Measurements from ENCODE around the gene BCAS3. TPM values are rescaled to one million over a fixed set of nuclear protein-coding genes. Genes with fewer than 3 reads are reported as not detected.

Gene BCAS3
- total RNA-seq, 1 donor from 2014 or later: 44.8 TPM

- no peak for DNase-seq
- Mint-ChIP-seq H3K9me3 (ENCODE audit: unreplicated experiment) (peaks cover 4% of the 10 kb centered on the region), H3K4me1 (ENCODE audit: low read depth, unreplicated experiment) (peaks cover 18% of the 10 kb centered on the region), H3K27me3 (ENCODE audit: unreplicated experiment) (peaks cover 14% of the 10 kb centered on the region), H3K36me3 (ENCODE audit: unreplicated experiment) (peaks cover 4% of the 10 kb centered on the region), H3K4me3 (ENCODE audit: unreplicated experiment) (no peak overlapping the region), H3K27ac (ENCODE audit: unreplicated experiment) (no peak overlapping the region)
- no peak for TF ChIP-seq CTCF (IDR thresholded peaks at IDR 0.05; ENCODE audit: partially characterized antibody, unreplicated experiment)
Observed at GRCh38 chr17:61305024-61305423, 627.4 kb downstream of the BCAS3 start.

GRCh38 chr17:61306003-61306402 lies 628.4 kb downstream of the BCAS3 start:
- Mint-ChIP-seq H3K27ac (ENCODE audit: unreplicated experiment) (no peak overlapping the region), H3K9me3 (ENCODE audit: unreplicated experiment) (peaks cover 4% of the 10 kb centered on the region), H3K4me3 (ENCODE audit: unreplicated experiment) (no peak overlapping the region), H3K4me1 (ENCODE audit: low read depth, unreplicated experiment) (peaks cover 13% of the 10 kb centered on the region), H3K27me3 (ENCODE audit: unreplicated experiment) (peaks cover 14% of the 10 kb centered on the region), H3K36me3 (ENCODE audit: unreplicated experiment) (peaks cover 4% of the 10 kb centered on the region)
- TF ChIP-seq CTCF (IDR thresholded peaks at IDR 0.05; ENCODE audit: partially characterized antibody, unreplicated experiment): no peak
- DNase-seq: no peak

GRCh38 chr17:61307905-61308886 lies 630.5 kb downstream of the BCAS3 start:
- Mint-ChIP-seq H3K36me3 (ENCODE audit: unreplicated experiment) (peaks cover 8% of the 10 kb centered on the region), H3K27me3 (ENCODE audit: unreplicated experiment) (peaks cover 8% of the 10 kb centered on the region), H3K4me1 (ENCODE audit: low read depth, unreplicated experiment) (peaks cover under 1% of the 10 kb centered on the region), H3K27ac (ENCODE audit: unreplicated experiment) (no peak overlapping the region), H3K4me3 (ENCODE audit: unreplicated experiment) (no peak overlapping the region), H3K9me3 (ENCODE audit: unreplicated experiment) (peaks cover 3% of the 10 kb centered on the region)
- DNase-seq: no peak
- TF ChIP-seq CTCF (IDR thresholded peaks at IDR 0.05; ENCODE audit: partially characterized antibody, unreplicated experiment): no peak

GRCh38 chr17:61309362-61310256 lies 632.0 kb downstream of the BCAS3 start:
- H3K4me3 Mint-ChIP-seq (ENCODE audit: unreplicated experiment): no peak overlapping the region
- DNase-seq: no peak
- no peaks in the 10 kb centered on the region for H3K9me3 Mint-ChIP-seq (ENCODE audit: unreplicated experiment)
- no peak overlapping the region for H3K27ac Mint-ChIP-seq (ENCODE audit: unreplicated experiment)
- no peak for TF ChIP-seq CTCF (IDR thresholded peaks at IDR 0.05; ENCODE audit: partially characterized antibody, unreplicated experiment)
- H3K27me3 Mint-ChIP-seq (ENCODE audit: unreplicated experiment): peaks cover 2% of the 10 kb centered on the region
- H3K36me3 Mint-ChIP-seq (ENCODE audit: unreplicated experiment): peaks cover 6% of the 10 kb centered on the region
- H3K4me1 Mint-ChIP-seq (ENCODE audit: low read depth, unreplicated experiment): peaks cover 6% of the 10 kb centered on the region

All from glutamatergic neuron (in vitro differentiated cells).